ENCODE measurements around the gene PARD6G.

DNA sequence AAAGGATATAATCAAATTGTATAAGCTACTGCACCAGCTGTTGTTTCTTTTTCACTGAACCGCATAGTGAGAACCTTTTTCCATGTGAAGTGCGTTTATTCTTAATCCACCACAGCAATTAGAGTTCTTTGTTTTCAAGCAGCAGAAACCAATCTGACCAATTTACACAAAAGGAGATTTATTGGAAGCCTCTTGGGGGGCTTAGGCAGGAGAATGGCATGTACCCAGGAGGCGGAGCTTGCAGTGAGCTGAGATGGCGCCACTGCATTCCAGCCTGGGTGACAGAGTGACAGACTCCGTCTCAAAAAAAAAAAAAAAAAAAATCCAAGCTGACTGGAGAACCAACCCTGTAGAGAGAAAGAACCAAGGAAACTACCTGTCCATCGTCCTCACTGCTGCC, 128.2 kb downstream of the PARD6G start:
- TF ChIP-seq CTCF (conservative IDR thresholded peaks at IDR 0.05) (no peak), EZH2 (IDR thresholded peaks at IDR 0.05; ENCODE audit: low read depth) (no peak)
